Cerebellar nuclear complex (tissue), 1 donor: Measurements from ENCODE around the gene CD7.
A peak's percentile ranks its signal among the peaks of the same experiment; 100 is the strongest.

Experiments used
- DNase-seq, 2 experiments: peaks; one replicate each; lab custom pipeline; 2025; lab: John Stamatoyannopoulos, UW

CD7 gene

GRCh38 chr17:82278786-82279391, 38.5 kb downstream of the CD7 start:
- DNase-seq, result no peak

- DNase-seq, result no peak
Measured at GRCh38 chr17:82278308-82278707, 39.1 kb downstream of the CD7 start.

GRCh38 chr17:82277851-82278250, 39.6 kb downstream of the CD7 start:
- no peak for DNase-seq

GRCh38 chr17:82276938-82277337, 40.5 kb downstream of the CD7 start:
- no peak for DNase-seq

GRCh38 chr17:82275326-82275725, 42.1 kb downstream of the CD7 start:
- DNase-seq, result no peak

GRCh38 chr17:82274134-82275020, 43.0 kb downstream of the CD7 start:
- no peak for DNase-seq

GRCh38 chr17:82273327-82274133, 43.9 kb downstream of the CD7 start, which contains the start of gene CSNK1D:
Gene CSNK1D, minus strand, starts transcription at chr17:82273700. Its CDS starts 319 bp downstream, at chr17:82273381.
- peak in 1 of 2 experiments; percentile 48 for DNase-seq

- DNase-seq, result no peak
Measured at GRCh38 chr17:82272495-82273326, 44.7 kb downstream of the CD7 start.

- no peak for DNase-seq
Measured at GRCh38 chr17:82271401-82271800, 46.0 kb downstream of the CD7 start.

GRCh38 chr17:82270651-82271050, 46.8 kb downstream of the CD7 start:
- no peak for DNase-seq

GRCh38 chr17:82269882-82270500, 47.4 kb downstream of the CD7 start:
- no peak for DNase-seq

GRCh38 chr17:82269138-82269881, 48.1 kb downstream of the CD7 start:
- DNase-seq, result no peak

- peak in 1 of 2 experiments; percentile 27 for DNase-seq
Measured at GRCh38 chr17:82267575-82268379, 49.6 kb downstream of the CD7 start.

GRCh38 chr17:82266142-82266541, 51.3 kb downstream of the CD7 start:
- DNase-seq, result no peak
